Naive thymus-derived CD4-positive, alpha-beta T cell (primary cell): ENCODE measurements around the gene C19orf33. TPM values are rescaled to one million over a fixed set of nuclear protein-coding genes. Genes with fewer than 3 reads are reported as not detected.

ENCODE experiments used
- ATAC-seq: fragments of 150-1000 bp; cut with Tn5 transposase; 2 replicates; pipeline ENCODE4 v1.10.0; 2021; ENCODE audit warnings: mild to moderate bottlenecking, moderate library complexity
- CTCF ChIA-PET: fragments of 350-600 bp; sonication (Branson Sonifier 250); formaldehyde crosslinking; loops from one replicate; lab custom pipeline; 2021; ENCODE audit warnings: antibody characterized with exemption; lab: Charles Lee
- POLR2A ChIA-PET: fragments of 350-600 bp; sonication (Branson Sonifier 250); formaldehyde crosslinking; loops from one replicate; lab custom pipeline; 2021; ENCODE audit warnings: antibody characterized with exemption, inconsistent platforms; lab: Charles Lee
- DNase-seq, 9 donors: peaks; one replicate each; pipeline versions ENCODE4 v3.0.0 to v3.0.0-alpha.2; 2020 to 2022; ENCODE audit warnings: mixed read lengths in 1 of 9
- H3K27ac ChIP-seq: one replicate; pipeline ENCODE4 v1.7.0; 2013; ENCODE audit warnings: mild to moderate bottlenecking, low read depth, low read length, moderate library complexity
- H3K27me3 ChIP-seq, 2 donors: one replicate each; pipeline ENCODE4 v1.7.0; 2013; ENCODE audit warnings: low read length in 2 of 2, mild to moderate bottlenecking in 2 of 2, moderate library complexity in 2 of 2; ENCODE audit not compliant: control insufficient read depth in 2 of 2, insufficient read depth in 2 of 2
- H3K36me3 ChIP-seq, 3 experiments: 1 replicate in 2 of 3; 2 replicates in 1 of 3; pipeline ENCODE4 v1.7.0; 2013; ENCODE audit warnings: low read length in 3 of 3, mild to moderate bottlenecking in 3 of 3, moderate library complexity in 1 of 3; ENCODE audit not compliant: insufficient read depth in 3 of 3, control insufficient read depth in 2 of 3
- H3K4me1 ChIP-seq, 2 donors: one replicate each; pipeline ENCODE4 v1.7.0; 2013; ENCODE audit warnings: low read length in 2 of 2, mild to moderate bottlenecking in 2 of 2, moderate library complexity in 1 of 2; ENCODE audit not compliant: control insufficient read depth in 2 of 2, insufficient read depth in 2 of 2
- H3K4me3 ChIP-seq: 2 replicates; pipeline ENCODE4 v1.7.0; 2013; ENCODE audit warnings: mild to moderate bottlenecking, low read length
- H3K9me3 ChIP-seq, 3 experiments: 1 replicate in 2 of 3; 2 replicates in 1 of 3; pipeline ENCODE4 v1.7.0; 2013; ENCODE audit warnings: low read length in 3 of 3; ENCODE audit not compliant: control insufficient read depth in 2 of 3
- H3K27ac Mint-ChIP-seq, 9 donors: one replicate each; pipeline ENCODE4 v1.8.0; 2020 to 2022; ENCODE audit warnings: mixed read lengths in 9 of 9, mild to moderate bottlenecking in 8 of 9, moderate library complexity in 5 of 9, inconsistent platforms in 2 of 9
- H3K27me3 Mint-ChIP-seq, 5 donors: one replicate each; pipeline ENCODE4 v1.8.0; 2021 to 2022; ENCODE audit warnings: mixed read lengths in 5 of 5, mild to moderate bottlenecking in 1 of 5
- H3K36me3 Mint-ChIP-seq, 5 donors: one replicate each; pipeline ENCODE4 v1.8.0; 2020 to 2022; ENCODE audit warnings: mixed read lengths in 5 of 5, mild to moderate bottlenecking in 3 of 5, inconsistent platforms in 1 of 5
- H3K4me1 Mint-ChIP-seq, 7 donors: one replicate each; pipeline ENCODE4 v1.8.0; 2020 to 2022; ENCODE audit warnings: mixed read lengths in 7 of 7, mild to moderate bottlenecking in 3 of 7, inconsistent platforms in 1 of 7
- H3K4me3 Mint-ChIP-seq, 10 donors: one replicate each; pipeline ENCODE4 v1.8.0; 2020 to 2022; ENCODE audit warnings: mild to moderate bottlenecking in 10 of 10, mixed read lengths in 10 of 10, moderate library complexity in 6 of 10, inconsistent platforms in 2 of 10
- H3K9me3 Mint-ChIP-seq, 11 donors: one replicate each; pipeline ENCODE4 v1.8.0; 2020 to 2022; ENCODE audit warnings: mixed read lengths in 11 of 11, mild to moderate bottlenecking in 4 of 11, inconsistent platforms in 1 of 11, moderate library complexity in 1 of 11
- intact Hi-C, 2 donors: fragments of 100-400 bp; cut with micrococcal nuclease; formaldehyde crosslinking; loops; one replicate each; pipeline ENCODE4 v1.15.1; 2023
- polyA plus RNA-seq, 2 donors: library from polyadenylated mRNA; unstranded; fragments of 300-500 nt; fragmentation: Illumina TruSeq; gene quantifications; one replicate each; pipeline ENCODE4 v1.2.3, GENCODE V29; 2021
- total RNA-seq, 6 experiments: library from RNA in 5 of 6; stranded (reverse) in 5 of 6; gene quantifications; 1 replicate in 5 of 6; 2 replicates in 1 of 6; pipeline ENCODE4 v1.2.3 and lab custom pipeline; 2021 to 2026

The C19orf33 gene
- total and polyA plus RNA-seq, 7 experiments from 2014 or later, result 0.88 to 1.5 TPM; not detected in 5

GRCh38 chr19:38285567-38285966 lies 18.5 kb upstream of the C19orf33 start:
- H3K27me3 ChIP-seq, result no peaks in the 10 kb centered on the region
- H3K27ac ChIP-seq, result no peak overlapping the region
- Mint-ChIP-seq H3K27ac (no peak overlapping the region), H3K27me3 (no peaks in the 10 kb centered on the region), H3K4me3 (no peak overlapping the region), H3K9me3 (no peaks in the 10 kb centered on the region), H3K36me3 (peaks cover 0 to 28% (median 7%) of the 10 kb centered on the region in 5 donors), H3K4me1 (peaks cover 7 to 19% (median 12%) of the 10 kb centered on the region in 7 donors)
- no peak overlapping the region for H3K4me3 ChIP-seq
- CTCF ChIA-PET, result no interaction called here
- no peak for ATAC-seq
- H3K36me3 ChIP-seq, result peaks cover 0 to 38% (median 6%) of the 10 kb centered on the region in 3 experiments
- H3K4me1 ChIP-seq, result no peaks in the 10 kb centered on the region
- intact Hi-C loops, result no loop called here
- DNase-seq, result no peak
- POLR2A ChIA-PET, result no interaction called here
- no peaks in the 10 kb centered on the region for H3K9me3 ChIP-seq

GRCh38 chr19:38287604-38288003 lies 16.4 kb upstream of the C19orf33 start:
- no peaks in the 10 kb centered on the region for H3K27me3 Mint-ChIP-seq
- Histone ChIP-seq H3K4me1 (no peaks in the 10 kb centered on the region), H3K9me3 (no peaks in the 10 kb centered on the region), H3K27me3 (no peaks in the 10 kb centered on the region), H3K4me3 (no peak overlapping the region), H3K36me3 (peaks cover 0 to 51% (median 11%) of the 10 kb centered on the region in 3 experiments), H3K27ac (no peak overlapping the region)
- intact Hi-C loops, result no loop called here
- H3K9me3 Mint-ChIP-seq, result no peaks in the 10 kb centered on the region
- H3K4me1 Mint-ChIP-seq, result peaks cover 0 to 4% (median under 1%) of the 10 kb centered on the region in 7 donors
- H3K4me3 Mint-ChIP-seq, result no peak overlapping the region
- ChIA-PET POLR2A (no interaction called here), CTCF (no interaction called here)
- peaks cover 0 to 41% (median 7%) of the 10 kb centered on the region in 5 donors for H3K36me3 Mint-ChIP-seq
- no peak overlapping the region for H3K27ac Mint-ChIP-seq
- DNase-seq, result no peak
- ATAC-seq, result peak; percentile 80

- CTCF ChIA-PET, result no interaction called here
- ATAC-seq, result no peak
- peaks cover 0 to 41% (median 7%) of the 10 kb centered on the region in 5 donors for H3K36me3 Mint-ChIP-seq
- no peaks in the 10 kb centered on the region for H3K27me3 ChIP-seq
- no peak overlapping the region for H3K4me3 Mint-ChIP-seq
- H3K27ac Mint-ChIP-seq, result no peak overlapping the region
- POLR2A ChIA-PET, result no interaction called here
- H3K4me1 Mint-ChIP-seq, result peaks cover 0 to 4% (median 0%) of the 10 kb centered on the region in 7 donors
- H3K9me3 ChIP-seq, result no peaks in the 10 kb centered on the region
- H3K27me3 Mint-ChIP-seq, result no peaks in the 10 kb centered on the region
- H3K4me3 ChIP-seq, result no peak overlapping the region
- no peaks in the 10 kb centered on the region for H3K4me1 ChIP-seq
- H3K9me3 Mint-ChIP-seq, result no peaks in the 10 kb centered on the region
- no peak overlapping the region for H3K27ac ChIP-seq
- intact Hi-C loops, result no loop called here
- peaks cover 0 to 55% (median 11%) of the 10 kb centered on the region in 3 experiments for H3K36me3 ChIP-seq
- no peak for DNase-seq
Measured at GRCh38 chr19:38288123-38288855, 15.8 kb upstream of the C19orf33 start.

GRCh38 chr19:38289955-38290354 lies 14.1 kb upstream of the C19orf33 start:
- H3K9me3 Mint-ChIP-seq, result no peaks in the 10 kb centered on the region
- no peak overlapping the region for H3K27ac Mint-ChIP-seq
- no peaks in the 10 kb centered on the region for H3K4me1 Mint-ChIP-seq
- no peak for ATAC-seq
- CTCF ChIA-PET, result no interaction called here
- no peaks in the 10 kb centered on the region for H3K27me3 Mint-ChIP-seq
- H3K36me3 ChIP-seq, result peaks cover 0 to 55% (median 11%) of the 10 kb centered on the region in 3 experiments
- no peak for DNase-seq
- H3K4me3 Mint-ChIP-seq, result no peak overlapping the region
- POLR2A ChIA-PET, result no interaction called here
- no peaks in the 10 kb centered on the region for H3K9me3 ChIP-seq
- no peak overlapping the region for H3K27ac ChIP-seq
- no peak overlapping the region for H3K4me3 ChIP-seq
- H3K4me1 ChIP-seq, result no peaks in the 10 kb centered on the region
- intact Hi-C loops, result no loop called here
- peaks cover 0 to 37% (median 7%) of the 10 kb centered on the region in 5 donors for H3K36me3 Mint-ChIP-seq
- no peaks in the 10 kb centered on the region for H3K27me3 ChIP-seq

- H3K4me3 Mint-ChIP-seq, result no peak overlapping the region
- Histone ChIP-seq H3K4me3 (no peak overlapping the region), H3K36me3 (peaks cover 0 to 51% (median 11%) of the 10 kb centered on the region in 3 experiments), H3K27ac (no peak overlapping the region), H3K9me3 (no peaks in the 10 kb centered on the region), H3K27me3 (no peaks in the 10 kb centered on the region), H3K4me1 (no peaks in the 10 kb centered on the region)
- no peaks in the 10 kb centered on the region for H3K9me3 Mint-ChIP-seq
- no peak for DNase-seq
- no peak for ATAC-seq
- H3K27me3 Mint-ChIP-seq, result no peaks in the 10 kb centered on the region
- ChIA-PET POLR2A (no interaction called here), CTCF (no interaction called here)
- no peaks in the 10 kb centered on the region for H3K4me1 Mint-ChIP-seq
- H3K36me3 Mint-ChIP-seq, result peaks cover 0 to 33% (median 7%) of the 10 kb centered on the region in 5 donors
- intact Hi-C loops, result no loop called here
- H3K27ac Mint-ChIP-seq, result no peak overlapping the region
Measured at GRCh38 chr19:38290631-38291147, 13.4 kb upstream of the C19orf33 start.

- Histone ChIP-seq H3K36me3 (peaks cover 0 to 51% (median 11%) of the 10 kb centered on the region in 3 experiments), H3K9me3 (no peaks in the 10 kb centered on the region), H3K4me1 (no peaks in the 10 kb centered on the region), H3K27me3 (no peaks in the 10 kb centered on the region), H3K27ac (no peak overlapping the region), H3K4me3 (no peak overlapping the region)
- Mint-ChIP-seq H3K4me1 (no peaks in the 10 kb centered on the region), H3K36me3 (peaks cover 0 to 26% (median 4%) of the 10 kb centered on the region in 5 donors), H3K9me3 (no peaks in the 10 kb centered on the region), H3K27ac (no peak overlapping the region), H3K4me3 (no peak overlapping the region), H3K27me3 (no peaks in the 10 kb centered on the region)
- intact Hi-C loops, result no loop called here
- ATAC-seq (no peak), DNase-seq (no peak)
- CTCF ChIA-PET, result no interaction called here
- POLR2A ChIA-PET, result no interaction called here
Measured at GRCh38 chr19:38291855-38292254, 12.2 kb upstream of the C19orf33 start.

GRCh38 chr19:38293281-38293680 lies 10.8 kb upstream of the C19orf33 start:
- DNase-seq (no peak), ATAC-seq (no peak)
- Mint-ChIP-seq H3K9me3 (no peaks in the 10 kb centered on the region), H3K27me3 (no peaks in the 10 kb centered on the region), H3K27ac (no peak overlapping the region), H3K4me3 (no peak overlapping the region), H3K4me1 (no peaks in the 10 kb centered on the region), H3K36me3 (peaks cover 0 to 23% (median 3%) of the 10 kb centered on the region in 5 donors)
- Histone ChIP-seq H3K27ac (no peak overlapping the region), H3K9me3 (no peaks in the 10 kb centered on the region), H3K27me3 (no peaks in the 10 kb centered on the region), H3K36me3 (peaks cover 0 to 41% (median 11%) of the 10 kb centered on the region in 3 experiments), H3K4me3 (no peak overlapping the region), H3K4me1 (no peaks in the 10 kb centered on the region)
- intact Hi-C loops, result no loop called here
- CTCF ChIA-PET, result no interaction called here
- POLR2A ChIA-PET, result no interaction called here
